Measurements from ENCODE around the gene GALNT1.

GALNT1 gene

DNA sequence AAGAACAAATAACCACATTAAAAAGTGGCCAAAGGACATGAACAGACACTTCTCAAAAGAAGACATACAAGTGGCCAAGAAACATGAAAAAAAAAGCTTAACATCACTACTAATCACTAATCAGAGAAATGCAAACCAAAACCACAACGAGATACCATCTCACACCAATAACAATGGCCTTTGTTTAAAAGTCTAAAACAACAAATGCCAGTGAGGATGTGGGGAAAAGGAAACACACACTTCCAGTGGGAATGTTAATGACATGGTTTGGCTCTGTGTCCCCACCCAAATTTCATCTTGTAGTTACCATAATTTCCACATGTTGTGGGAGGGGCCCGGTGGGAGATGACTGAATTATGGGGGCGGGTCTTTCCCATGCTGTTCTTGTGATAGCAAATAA is 147.1 kb downstream of the GALNT1 start:
- TF ChIP-seq, protein P1, sequence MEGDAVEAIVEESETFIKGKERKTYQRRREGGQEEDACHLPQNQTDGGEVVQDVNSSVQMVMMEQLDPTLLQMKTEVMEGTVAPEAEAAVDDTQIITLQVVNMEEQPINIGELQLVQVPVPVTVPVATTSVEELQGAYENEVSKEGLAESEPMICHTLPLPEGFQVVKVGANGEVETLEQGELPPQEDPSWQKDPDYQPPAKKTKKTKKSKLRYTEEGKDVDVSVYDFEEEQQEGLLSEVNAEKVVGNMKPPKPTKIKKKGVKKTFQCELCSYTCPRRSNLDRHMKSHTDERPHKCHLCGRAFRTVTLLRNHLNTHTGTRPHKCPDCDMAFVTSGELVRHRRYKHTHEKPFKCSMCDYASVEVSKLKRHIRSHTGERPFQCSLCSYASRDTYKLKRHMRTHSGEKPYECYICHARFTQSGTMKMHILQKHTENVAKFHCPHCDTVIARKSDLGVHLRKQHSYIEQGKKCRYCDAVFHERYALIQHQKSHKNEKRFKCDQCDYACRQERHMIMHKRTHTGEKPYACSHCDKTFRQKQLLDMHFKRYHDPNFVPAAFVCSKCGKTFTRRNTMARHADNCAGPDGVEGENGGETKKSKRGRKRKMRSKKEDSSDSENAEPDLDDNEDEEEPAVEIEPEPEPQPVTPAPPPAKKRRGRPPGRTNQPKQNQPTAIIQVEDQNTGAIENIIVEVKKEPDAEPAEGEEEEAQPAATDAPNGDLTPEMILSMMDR (IDR thresholded peaks at IDR 0.05), result no peak
- H3K4me1 ChIP-seq (ENCODE audit: control insufficient read depth in 1 of 2, insufficient read depth in 1 of 2, low read depth in 1 of 2, low read length in 1 of 2), result no peaks in the 10 kb centered on the region
- H3K27ac ChIP-seq, result no peak overlapping the region
- no peaks in the 10 kb centered on the region for H3K36me3 ChIP-seq
- H3K9me3 ChIP-seq, result no peaks in the 10 kb centered on the region
- no peaks in the 10 kb centered on the region for H3K27me3 ChIP-seq
- H3K4me3 ChIP-seq (ENCODE audit: low read depth in 1 of 2, low read length in 1 of 2), result no peak overlapping the region

DNA sequence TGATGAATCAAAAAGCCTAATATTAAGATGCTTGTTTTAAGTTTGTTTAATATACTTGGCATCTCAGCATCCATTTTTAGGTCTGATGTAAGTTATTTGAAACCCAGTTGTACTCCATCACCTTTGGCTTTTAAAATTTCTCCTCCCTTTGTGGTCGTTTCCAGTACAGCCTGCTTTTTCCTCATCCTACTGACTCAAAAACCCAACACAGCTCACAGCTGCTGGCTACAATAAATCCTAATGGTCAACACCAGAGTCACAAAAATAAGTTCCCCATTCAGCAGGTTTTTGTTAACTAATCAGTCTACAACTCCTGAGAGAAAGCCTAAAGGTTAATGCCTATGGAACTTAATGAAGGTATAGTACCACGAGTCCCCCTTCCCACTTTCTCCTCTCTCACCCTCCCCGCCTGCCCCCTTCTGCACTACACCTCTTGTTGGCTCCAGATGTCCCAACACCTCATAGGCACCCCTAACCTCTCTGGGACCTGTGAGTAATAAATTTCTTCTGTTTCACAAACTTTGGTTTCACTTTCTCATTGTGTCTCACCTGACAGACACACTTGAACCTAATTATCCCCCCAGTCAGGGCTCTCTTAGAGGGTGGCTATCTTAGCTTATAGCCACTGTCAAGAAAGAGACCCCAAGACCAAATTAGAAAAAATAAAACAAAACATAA is 148.6 kb downstream of the GALNT1 start:
- Histone ChIP-seq H3K4me1 (ENCODE audit: control insufficient read depth in 1 of 2, insufficient read depth in 1 of 2, low read depth in 1 of 2, low read length in 1 of 2) (no peaks in the 10 kb centered on the region), H3K27ac (no peak overlapping the region), H3K27me3 (no peaks in the 10 kb centered on the region), H3K4me3 (ENCODE audit: low read depth in 1 of 2, low read length in 1 of 2) (no peak overlapping the region), H3K9me3 (no peaks in the 10 kb centered on the region), H3K36me3 (no peaks in the 10 kb centered on the region)
- TF ChIP-seq, protein P1 (IDR thresholded peaks at IDR 0.05), result no peak

DNA sequence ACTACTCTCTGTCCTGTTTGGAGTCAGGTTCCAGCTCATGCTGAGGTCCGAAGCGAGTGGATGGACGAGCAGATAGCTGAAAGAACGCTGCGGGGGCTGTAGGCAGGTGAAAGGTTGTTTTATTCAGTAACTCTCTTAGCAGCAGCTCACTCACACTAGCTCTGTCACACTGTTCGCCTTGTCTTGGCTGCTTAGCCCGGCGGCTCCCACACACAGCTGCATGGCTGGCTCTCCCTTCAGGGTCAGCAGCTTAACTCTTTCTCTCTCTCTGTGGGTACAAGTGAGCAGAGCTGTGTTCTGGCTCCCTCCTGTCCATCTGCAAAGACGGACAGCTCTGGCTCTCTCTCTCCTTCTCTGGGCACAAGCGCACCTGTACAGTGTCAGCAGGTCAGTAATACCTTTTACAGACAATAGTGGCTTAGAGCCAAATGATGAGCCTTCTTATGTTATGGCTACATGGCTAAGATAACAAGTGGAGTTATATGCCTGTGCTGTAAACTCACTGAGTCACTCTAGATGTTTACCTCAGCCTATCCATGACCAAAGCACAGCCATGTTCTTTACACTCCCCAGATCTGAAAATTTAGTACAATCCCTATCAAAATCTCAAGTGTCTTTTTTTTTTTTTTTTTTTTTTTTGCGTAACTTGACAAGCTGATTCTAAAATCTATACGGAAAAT is 149.3 kb downstream of the GALNT1 start:
- no peak overlapping the region for H3K27ac ChIP-seq
- H3K36me3 ChIP-seq, result no peaks in the 10 kb centered on the region
- H3K9me3 ChIP-seq, result no peaks in the 10 kb centered on the region
- H3K4me3 ChIP-seq (ENCODE audit: low read depth in 1 of 2, low read length in 1 of 2), result no peak overlapping the region
- no peaks in the 10 kb centered on the region for H3K27me3 ChIP-seq
- no peaks in the 10 kb centered on the region for H3K4me1 ChIP-seq (ENCODE audit: control insufficient read depth in 1 of 2, insufficient read depth in 1 of 2, low read depth in 1 of 2, low read length in 1 of 2)
- TF ChIP-seq, protein P1 (IDR thresholded peaks at IDR 0.05), result no peak

DNA sequence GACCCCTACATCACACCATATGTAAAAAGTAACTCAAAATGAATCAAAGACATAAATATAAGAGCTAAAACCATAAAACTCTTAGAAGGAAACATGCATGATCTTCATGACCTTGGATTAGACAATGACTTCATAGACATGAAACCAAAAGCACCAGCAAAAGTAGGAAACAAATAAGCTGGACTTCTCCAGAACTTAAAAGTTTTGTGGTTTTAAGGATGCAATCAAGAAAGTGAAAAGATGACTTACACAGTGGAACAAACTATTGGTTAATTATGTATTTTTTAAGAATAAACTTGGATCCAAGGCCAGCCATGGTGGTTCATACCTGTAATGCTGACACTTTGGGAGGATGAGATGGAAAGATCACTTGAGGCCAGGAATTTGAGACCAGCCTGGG is 150.2 kb downstream of the GALNT1 start:
- Histone ChIP-seq H3K4me3 (ENCODE audit: low read depth in 1 of 2, low read length in 1 of 2) (no peak overlapping the region), H3K4me1 (ENCODE audit: control insufficient read depth in 1 of 2, insufficient read depth in 1 of 2, low read depth in 1 of 2, low read length in 1 of 2) (no peaks in the 10 kb centered on the region), H3K27me3 (no peaks in the 10 kb centered on the region), H3K9me3 (no peaks in the 10 kb centered on the region), H3K27ac (no peak overlapping the region), H3K36me3 (no peaks in the 10 kb centered on the region)
- TF ChIP-seq, protein P1 (IDR thresholded peaks at IDR 0.05), result no peak

DNA sequence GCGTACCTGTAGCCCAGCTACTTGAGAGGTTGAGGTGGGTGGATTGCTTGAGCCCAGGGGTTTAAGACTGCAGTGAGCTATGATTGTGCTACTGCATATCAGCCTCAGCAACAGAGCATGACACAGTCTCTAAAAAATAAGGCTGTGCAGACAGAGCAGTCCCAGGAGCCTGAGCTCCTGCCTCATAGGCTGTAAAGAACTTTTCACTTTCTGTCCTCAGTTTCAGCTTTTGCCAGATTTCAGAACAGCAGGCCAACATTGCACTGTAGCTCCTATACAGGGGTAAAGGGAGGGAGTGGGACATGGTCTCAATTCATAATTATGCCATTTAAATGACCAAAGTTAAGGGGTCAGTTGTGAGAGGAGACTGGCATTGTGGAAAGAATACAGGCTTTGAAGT is 150.6 kb downstream of the GALNT1 start:
- H3K27ac ChIP-seq, result no peak overlapping the region
- no peaks in the 10 kb centered on the region for H3K4me1 ChIP-seq (ENCODE audit: control insufficient read depth in 1 of 2, insufficient read depth in 1 of 2, low read depth in 1 of 2, low read length in 1 of 2)
- no peaks in the 10 kb centered on the region for H3K9me3 ChIP-seq
- no peaks in the 10 kb centered on the region for H3K27me3 ChIP-seq
- H3K36me3 ChIP-seq, result no peaks in the 10 kb centered on the region
- H3K4me3 ChIP-seq (ENCODE audit: low read depth in 1 of 2, low read length in 1 of 2), result no peak overlapping the region
- TF ChIP-seq, protein P1 (IDR thresholded peaks at IDR 0.05), result no peak
